AG08396 (cell line): ENCODE data around the gene NOSIP.
"Not testable (repeated sequence)": the region's sequence is repeated elsewhere in the genome, so short reads cannot be mapped to it uniquely, and the experiment has no call there.

ENCODE experiments used
- DNase-seq: peaks from one replicate; pipeline ENCODE4 v3.0.0; 2012; ENCODE audit warnings: low spot score, mixed read lengths

Gene NOSIP

DNA sequence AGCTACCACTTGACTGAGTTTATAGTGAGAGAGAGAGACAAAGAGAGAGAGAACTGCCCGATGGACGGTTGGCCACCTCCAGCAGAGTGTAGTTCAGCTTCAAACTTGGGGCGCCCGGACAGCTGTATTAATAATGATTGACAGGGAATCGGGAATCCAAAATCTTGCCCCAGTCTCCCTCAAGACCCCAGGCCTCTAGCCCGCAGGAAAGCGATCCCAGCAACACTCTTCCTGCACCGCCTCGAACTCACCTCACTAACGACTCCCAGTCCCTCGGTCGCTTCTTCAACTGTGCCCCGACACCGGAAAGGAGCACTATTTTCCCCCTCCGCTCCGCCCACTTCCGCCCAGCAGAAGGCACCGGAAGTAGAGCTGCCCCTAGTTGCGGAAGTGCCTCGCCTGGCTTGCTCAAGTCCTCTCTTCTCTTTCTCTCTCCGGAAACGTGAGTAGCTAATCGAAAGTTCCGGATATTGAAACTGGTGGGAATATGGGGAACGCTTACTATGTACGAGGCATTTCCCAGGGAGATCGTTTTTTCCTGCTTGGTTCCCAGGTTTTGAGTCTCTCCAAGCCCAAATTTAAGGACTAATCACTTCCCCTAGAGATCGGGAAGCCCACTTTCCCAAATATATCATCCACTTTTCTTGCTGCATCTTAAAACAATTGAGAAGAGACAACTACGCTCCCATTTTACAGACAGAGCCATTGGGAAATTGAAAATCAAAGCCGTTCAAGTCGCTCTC is at the start of gene NOSIP:
TSS of gene NOSIP (minus strand) at position 293 of the 743 bp plus-strand sequence. CDS start 19,865 bp downstream, outside the sequence.
- DNase-seq = peak; percentile 91

- DNase-seq = no peak
Observed at GRCh38 chr19:49629659-49630058, 49.3 kb upstream of the NOSIP start.

GRCh38 chr19:49626226-49626625 is 45.9 kb upstream of the NOSIP start:
- no peak for DNase-seq

GRCh38 chr19:49624967-49625910 is 44.9 kb upstream of the NOSIP start:
- DNase-seq = no peak

- DNase-seq = not testable (repeated sequence)
Observed at GRCh38 chr19:49617860-49618259, 37.5 kb upstream of the NOSIP start.

DNA sequence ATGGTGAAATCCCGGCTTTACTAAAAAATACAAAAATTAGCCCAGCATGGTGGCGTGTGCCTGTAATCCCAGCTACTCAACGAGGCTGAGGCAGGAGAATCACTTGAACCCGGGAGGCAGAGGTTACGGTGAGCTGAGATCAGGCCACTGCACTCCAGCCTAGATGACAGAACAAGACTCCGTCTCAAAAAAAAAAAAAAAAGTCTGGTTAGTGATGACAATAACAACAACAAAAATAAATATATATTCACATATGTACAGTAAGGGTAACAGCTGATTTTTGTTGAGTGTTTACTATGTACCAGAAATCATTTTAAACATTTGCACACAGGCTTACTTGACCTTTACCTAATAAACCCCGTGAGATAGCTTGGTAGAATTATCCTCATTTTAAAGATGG is 36.6 kb upstream of the NOSIP start:
- no peak for DNase-seq

GRCh38 chr19:49616532-49616931 is 36.2 kb upstream of the NOSIP start:
- no peak for DNase-seq

DNA sequence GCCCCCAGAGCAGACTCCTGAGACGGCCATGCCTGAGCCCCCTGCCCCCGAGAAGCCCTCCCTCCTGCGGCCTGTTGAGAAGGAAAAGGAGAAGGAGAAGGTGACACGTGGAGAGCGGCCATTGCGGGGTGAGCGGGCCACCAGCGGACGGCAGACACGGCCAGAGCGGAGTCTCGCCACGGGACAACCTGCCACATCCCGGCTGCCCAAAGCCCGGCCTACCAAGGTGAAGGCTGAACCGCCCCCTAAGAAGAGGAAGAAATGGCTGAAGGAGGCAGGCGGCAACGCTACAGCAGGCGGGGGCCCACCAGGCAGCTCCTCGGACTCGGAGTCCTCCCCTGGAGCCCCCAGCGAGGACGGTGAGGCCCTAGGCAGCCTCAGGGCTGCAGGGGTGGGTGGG is 35.5 kb upstream of the NOSIP start:
- DNase-seq = no peak

GRCh38 chr19:49614096-49614833 is 33.9 kb upstream of the NOSIP start:
- peak; percentile 82 for DNase-seq

DNA sequence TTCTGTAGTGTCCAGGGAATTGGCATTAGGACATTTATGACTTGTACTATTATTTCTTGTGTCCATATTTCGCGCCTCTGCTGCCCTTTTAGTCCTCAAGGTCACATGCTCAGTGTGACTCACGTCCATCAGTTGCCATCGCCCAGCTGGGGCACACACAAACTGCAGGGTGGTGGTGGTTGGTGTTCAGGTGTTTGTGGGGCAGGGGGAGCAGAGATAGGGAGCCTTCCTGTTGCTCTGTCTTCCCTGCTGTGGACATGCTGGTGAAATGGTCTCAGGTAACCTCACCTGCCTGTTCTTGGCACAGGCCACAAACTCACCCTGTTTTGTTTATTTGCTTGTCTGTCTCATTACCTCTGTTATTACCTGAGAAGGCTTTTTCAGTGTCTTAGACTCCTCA is 33.0 kb upstream of the NOSIP start:
- peak; percentile 53 for DNase-seq

- DNase-seq = no peak
Observed at GRCh38 chr19:49609499-49610092, 29.2 kb upstream of the NOSIP start.

DNA sequence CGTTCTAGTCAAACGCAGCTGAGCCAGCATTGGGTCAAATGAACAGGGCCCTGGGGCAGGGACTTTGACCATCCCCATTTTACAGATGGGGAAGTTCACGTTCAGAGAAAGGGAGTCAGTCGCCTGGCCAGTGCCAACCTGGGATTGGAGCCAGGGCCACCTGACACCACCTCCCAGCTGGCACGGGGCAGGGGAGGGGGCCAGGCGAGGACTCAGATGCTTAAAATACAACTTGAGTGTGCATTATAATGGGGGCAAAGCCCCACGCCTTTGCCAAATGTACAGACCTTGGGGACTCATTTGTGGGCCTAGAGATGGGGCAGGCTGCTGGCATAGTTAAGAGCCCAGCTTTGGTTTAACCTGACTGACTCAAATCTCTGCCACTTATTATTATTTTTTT is 25.2 kb upstream of the NOSIP start:
- DNase-seq = no peak

- DNase-seq = no peak
Observed at GRCh38 chr19:49602806-49603205, 22.4 kb upstream of the NOSIP start.

DNA sequence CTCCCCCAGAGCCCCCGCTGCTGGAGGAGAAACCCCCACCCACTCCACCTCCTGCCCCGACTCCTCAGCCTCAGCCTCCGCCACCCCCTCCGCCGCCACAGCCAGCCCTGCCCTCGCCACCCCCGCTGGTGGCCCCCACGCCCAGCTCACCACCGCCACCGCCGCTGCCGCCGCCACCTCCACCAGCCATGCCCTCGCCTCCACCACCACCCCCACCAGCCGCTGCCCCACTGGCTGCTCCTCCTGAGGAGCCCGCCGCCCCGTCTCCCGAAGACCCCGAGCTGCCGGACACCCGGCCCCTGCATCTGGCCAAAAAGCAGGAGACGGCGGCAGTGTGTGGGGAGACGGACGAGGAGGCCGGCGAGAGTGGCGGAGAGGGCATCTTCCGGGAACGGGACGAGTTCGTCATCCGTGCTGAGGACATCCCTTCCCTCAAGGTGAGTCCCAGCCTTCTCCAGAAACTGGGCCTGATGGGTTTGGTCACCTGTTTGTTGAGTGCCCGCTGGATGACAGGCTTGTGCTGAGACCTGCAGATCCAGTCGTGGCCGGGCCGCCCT is 21.2 kb upstream of the NOSIP start:
- DNase-seq = no peak

DNA sequence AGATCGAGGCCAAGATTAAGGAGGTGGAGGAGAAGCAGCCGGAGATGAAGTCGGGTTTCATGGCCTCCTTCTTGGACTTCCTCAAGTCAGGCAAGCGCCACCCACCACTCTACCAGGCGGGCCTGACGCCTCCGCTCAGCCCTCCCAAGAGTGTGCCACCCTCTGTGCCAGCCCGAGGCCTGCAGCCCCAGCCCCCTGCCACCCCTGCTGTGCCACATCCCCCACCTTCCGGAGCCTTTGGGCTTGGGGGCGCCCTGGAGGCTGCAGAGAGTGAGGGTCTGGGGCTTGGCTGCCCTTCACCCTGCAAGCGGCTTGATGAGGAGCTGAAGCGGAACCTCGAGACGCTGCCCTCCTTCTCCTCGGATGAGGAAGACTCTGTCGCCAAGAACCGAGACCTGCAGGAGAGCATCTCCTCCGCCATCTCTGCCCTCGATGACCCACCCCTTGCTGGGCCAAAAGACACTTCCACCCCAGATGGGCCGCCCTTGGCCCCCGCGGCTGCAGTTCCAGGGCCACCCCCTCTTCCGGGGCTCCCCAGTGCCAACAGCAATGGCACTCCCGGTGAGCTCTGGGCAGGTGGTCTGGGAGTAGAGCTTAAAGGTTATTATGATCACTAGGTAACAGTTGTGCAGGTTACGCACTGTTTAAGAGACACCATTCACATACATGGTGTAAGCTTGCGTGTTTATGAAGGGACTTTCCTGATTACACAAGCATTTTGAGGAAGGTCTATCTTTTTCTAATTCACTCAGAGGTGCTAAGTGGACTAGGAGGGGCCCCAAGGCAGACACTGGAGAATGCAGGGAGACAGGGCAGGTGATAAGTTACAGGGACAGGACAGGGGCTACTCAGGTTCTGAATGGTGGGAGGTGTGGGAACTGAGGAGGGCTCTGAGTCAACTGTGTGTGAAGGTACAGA is 19.3 kb upstream of the NOSIP start:
- no peak for DNase-seq

DNA sequence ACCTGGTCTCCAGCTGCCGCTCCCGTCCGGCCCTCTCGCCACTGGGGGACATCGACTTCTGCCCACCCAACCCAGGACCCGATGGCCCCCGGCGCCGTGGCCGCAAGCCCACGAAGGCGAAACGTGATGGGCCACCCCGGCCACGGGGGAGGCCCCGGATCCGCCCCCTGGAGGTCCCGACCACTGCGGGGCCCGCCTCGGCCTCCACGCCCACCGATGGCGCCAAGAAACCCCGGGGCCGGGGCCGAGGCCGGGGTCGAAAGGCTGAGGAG is 17.3 kb upstream of the NOSIP start:
- DNase-seq = no peak

GRCh38 chr19:49596954-49597702 is 16.8 kb upstream of the NOSIP start:
- no peak for DNase-seq

DNA sequence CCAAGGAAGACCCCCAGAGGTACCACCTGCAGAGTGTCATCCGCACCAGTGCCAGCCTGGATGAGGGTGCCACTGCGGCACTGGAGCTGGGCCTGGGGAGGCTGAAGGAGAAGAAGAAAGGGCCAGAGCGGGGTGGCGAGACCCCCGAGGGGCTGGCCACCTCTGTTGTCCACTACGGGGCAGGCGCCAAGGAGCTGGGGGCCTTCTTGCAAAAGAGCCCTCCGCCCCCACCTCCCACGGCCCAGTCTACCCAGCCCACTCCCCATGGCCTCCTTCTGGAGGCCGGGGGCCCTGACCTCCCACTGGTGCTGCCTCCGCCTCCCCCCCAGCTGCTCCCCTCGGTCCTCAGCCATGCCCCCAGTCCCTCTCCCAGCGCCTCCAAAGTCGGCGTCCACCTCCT is 16.1 kb upstream of the NOSIP start:
- DNase-seq = no peak

GRCh38 chr19:49595819-49596404 is 15.6 kb upstream of the NOSIP start:
- no peak for DNase-seq
